ENCODE data around the gene THRSP.

GRCh38 chr11:78079232-78080083 lies 15.8 kb downstream of the THRSP start, which contains the start of gene NDUFC2:
- TF ChIP-seq, protein P1, sequence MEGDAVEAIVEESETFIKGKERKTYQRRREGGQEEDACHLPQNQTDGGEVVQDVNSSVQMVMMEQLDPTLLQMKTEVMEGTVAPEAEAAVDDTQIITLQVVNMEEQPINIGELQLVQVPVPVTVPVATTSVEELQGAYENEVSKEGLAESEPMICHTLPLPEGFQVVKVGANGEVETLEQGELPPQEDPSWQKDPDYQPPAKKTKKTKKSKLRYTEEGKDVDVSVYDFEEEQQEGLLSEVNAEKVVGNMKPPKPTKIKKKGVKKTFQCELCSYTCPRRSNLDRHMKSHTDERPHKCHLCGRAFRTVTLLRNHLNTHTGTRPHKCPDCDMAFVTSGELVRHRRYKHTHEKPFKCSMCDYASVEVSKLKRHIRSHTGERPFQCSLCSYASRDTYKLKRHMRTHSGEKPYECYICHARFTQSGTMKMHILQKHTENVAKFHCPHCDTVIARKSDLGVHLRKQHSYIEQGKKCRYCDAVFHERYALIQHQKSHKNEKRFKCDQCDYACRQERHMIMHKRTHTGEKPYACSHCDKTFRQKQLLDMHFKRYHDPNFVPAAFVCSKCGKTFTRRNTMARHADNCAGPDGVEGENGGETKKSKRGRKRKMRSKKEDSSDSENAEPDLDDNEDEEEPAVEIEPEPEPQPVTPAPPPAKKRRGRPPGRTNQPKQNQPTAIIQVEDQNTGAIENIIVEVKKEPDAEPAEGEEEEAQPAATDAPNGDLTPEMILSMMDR (IDR thresholded peaks at IDR 0.05 in 2 of 3, conservative IDR thresholded peaks at IDR 0.05 in 1 of 3; ENCODE audit: borderline replicate concordance in 1 of 3, insufficient read depth in 1 of 3, low read depth in 2 of 3, low read length in 2 of 3): 0 out of 6 replicates have a peak, but pooled peaks of 1 of the 3 experiments have one; percentile 13
- TF ChIP-seq EGR1 (IDR thresholded peaks at IDR 0.05; ENCODE audit: low read depth): no peak; the same call in 1 of the 2 replicates
- TF ChIP-seq EZH2 (IDR thresholded peaks at IDR 0.05): no peak
- TF ChIP-seq, protein P2, sequence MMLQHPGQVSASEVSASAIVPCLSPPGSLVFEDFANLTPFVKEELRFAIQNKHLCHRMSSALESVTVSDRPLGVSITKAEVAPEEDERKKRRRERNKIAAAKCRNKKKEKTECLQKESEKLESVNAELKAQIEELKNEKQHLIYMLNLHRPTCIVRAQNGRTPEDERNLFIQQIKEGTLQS (IDR thresholded peaks at IDR 0.05): no peak
- peak; percentile 98 for TF ChIP-seq POLR2AphosphoS5 (IDR thresholded peaks at IDR 0.05; ENCODE audit: low read depth, low read length)
- TF ChIP-seq POLR2A (IDR thresholded peaks at IDR 0.05; ENCODE audit: borderline replicate concordance, extremely low read depth, insufficient read depth, insufficient read length): peak; percentile 78
- TF ChIP-seq EZH2phosphoT487 (IDR thresholded peaks at IDR 0.05; ENCODE audit: borderline replicate concordance): no peak
- TF ChIP-seq YY1 (IDR thresholded peaks at IDR 0.05; ENCODE audit: extremely low read depth, insufficient replicate concordance, low read depth, low read length): peak; percentile 84
- TF ChIP-seq SIN3A (IDR thresholded peaks at IDR 0.05; ENCODE audit: low read depth): peak; percentile 94
- peak; percentile 85 for TF ChIP-seq SRF (IDR thresholded peaks at IDR 0.05; ENCODE audit: low read depth)
- TF ChIP-seq ZFX (IDR thresholded peaks at IDR 0.05): peak; percentile 98
